Panc1 (cell line): ENCODE data around the gene BCAM. TPM values are rescaled to one million over a fixed set of nuclear protein-coding genes. Genes with fewer than 3 reads are reported as not detected.

Experiments
- ATAC-seq: fragments of 200-7000 bp; cut with Tn5 transposase; 2 replicates; pipeline ENCODE4 v1.9.1; 2020; ENCODE audit warnings: mild to moderate bottlenecking, moderate library complexity
- BruUV-seq: library from RNA; stranded (reverse); fragments of 400-500 nt; replicated peaks from 2 replicates; lab custom pipeline; 2021; lab: Mats Ljungman, UMichigan
- CTCF ChIA-PET: fragments of 300-600 bp; sonication (Branson Sonifier 250); formaldehyde crosslinking; loops from one replicate; lab custom pipeline; 2022; ENCODE audit warnings: antibody characterized with exemption; lab: Charles Lee
- POLR2A ChIA-PET: fragments of 300-600 bp; sonication (Branson Sonifier 250); formaldehyde crosslinking; loops from one replicate; lab custom pipeline; 2022; ENCODE audit warnings: antibody characterized with exemption; lab: Charles Lee
- DNase-seq: peaks from one replicate; pipeline ENCODE4 v3.0.0-alpha.2; 2010; ENCODE audit warnings: low read depth, low spot score
- H3K27ac ChIP-seq: 2 replicates; pipeline ENCODE4 v1.5.1; 2011; ENCODE audit warnings: mild to moderate bottlenecking, low read length, inconsistent platforms
- H3K27me3 ChIP-seq: fragments of 200-500 bp; sonication (Bioruptor generic); 2 replicates; pipeline ENCODE4 v1.6.0; 2014; ENCODE audit warnings: low read length, inconsistent platforms; ENCODE audit not compliant: control insufficient read depth, insufficient read depth
- H3K36me3 ChIP-seq: fragments of 200-500 bp; sonication (Bioruptor generic); 2 replicates; pipeline ENCODE4 v1.5.1; 2014; ENCODE audit warnings: inconsistent platforms, mild to moderate bottlenecking, low read length, moderate library complexity; ENCODE audit not compliant: control insufficient read depth, insufficient read depth
- H3K4me1 ChIP-seq: 2 replicates; pipeline ENCODE4 v1.5.1; 2011; ENCODE audit warnings: inconsistent platforms, mild to moderate bottlenecking, low read length, moderate library complexity; ENCODE audit not compliant: control insufficient read depth, insufficient read depth
- H3K4me3 ChIP-seq, 2 experiments: 2 replicates each; pipeline ENCODE4 v1.5.1; 2011 to 2012; ENCODE audit warnings: low read depth in 2 of 2, low read length in 2 of 2, mild to moderate bottlenecking in 2 of 2, inconsistent platforms in 1 of 2, moderate library complexity in 1 of 2
- H3K9me3 ChIP-seq: fragments of 200-500 bp; sonication (Bioruptor generic); 2 replicates; pipeline ENCODE4 v1.5.1; 2014; ENCODE audit warnings: low read depth, mild to moderate bottlenecking, inconsistent platforms, low read length, moderate library complexity; ENCODE audit not compliant: control insufficient read depth, insufficient read depth
- CTCF ChIP-seq: fragments of 450-650 bp; IDR thresholded peaks from 2 replicates; pipeline ENCODE4 v1.5.1; 2017; ENCODE audit warnings: mild to moderate bottlenecking
- POLR2AphosphoS5 ChIP-seq: IDR thresholded peaks from 2 replicates; pipeline ENCODE4 v1.6.1; 2012; ENCODE audit warnings: mild to moderate bottlenecking, low read depth, low read length, moderate library complexity
- REST ChIP-seq, 2 experiments: IDR thresholded peaks; 2 replicates each; pipeline ENCODE4 v1.6.1; 2011 to 2012; ENCODE audit warnings: low read depth in 2 of 2, control low read depth in 1 of 2, low read length in 1 of 2, mild to moderate bottlenecking in 1 of 2, moderate library complexity in 1 of 2; ENCODE audit not compliant: insufficient read depth in 1 of 2
- SIN3A ChIP-seq: IDR thresholded peaks from 2 replicates; pipeline ENCODE4 v1.6.1; 2012; ENCODE audit warnings: low read depth, mild to moderate bottlenecking, low read length, moderate library complexity, borderline replicate concordance; ENCODE audit not compliant: insufficient read depth
- TCF7L2 ChIP-seq: IDR thresholded peaks from 2 replicates; pipeline ENCODE4 v1.6.1; 2011; ENCODE audit warnings: mild to moderate bottlenecking, low read depth, low read length, inconsistent platforms
- in situ Hi-C: cut with HindIII; loops from 2 replicates; pipeline ENCODE4 v1.10.0; 2016; ENCODE audit warnings: low sequenced_read_pairs, low pct_unique_long_range_greater_than_20kb
- intact Hi-C: fragments of 100-400 bp; cut with micrococcal nuclease; formaldehyde crosslinking; loops from one replicate; pipeline ENCODE4 v1.10.0; 2022; ENCODE audit not compliant: unreplicated experiment
- total RNA-seq: library from RNA; stranded (reverse); gene quantifications from one replicate; pipeline ENCODE4 v1.2.1, GENCODE V29; 2021; ENCODE audit not compliant: unreplicated experiment

BCAM gene
- total RNA-seq, 1 experiment from 2014 or later, result 21.5 TPM

GRCh38 chr19:44765033-44765948 is 43.6 kb upstream of the BCAM start:
- Histone ChIP-seq H3K4me3 (no peak overlapping the region), H3K9me3 (no peaks in the 10 kb centered on the region), H3K27ac (0 out of 2 replicates have a peak overlapping the region, but pooled peaks have one; percentile 17), H3K4me1 (peaks cover 6% of the 10 kb centered on the region), H3K36me3 (no peaks in the 10 kb centered on the region), H3K27me3 (no peaks in the 10 kb centered on the region)
- ChIA-PET CTCF (interaction anchor here (2.3 kb wide), 1 partner anchor 41 kb away, joined by 10 read pairs; no protein-coding TSS in a partner anchor), POLR2A (interaction anchor here (0.5 kb wide), 1 partner anchor 75 kb away, joined by 4 read pairs; no protein-coding TSS in a partner anchor)
- BruUV-seq, result no TSS peak
- in situ Hi-C loops (no loop called here), intact Hi-C loops (no loop called here)
- TF ChIP-seq CTCF, result no peak
- no peak for TF ChIP-seq REST (IDR thresholded peaks at IDR 0.05; ENCODE audit: insufficient read depth in 1 of 2, low read depth in 2 of 2, low read length in 1 of 2)
- TF ChIP-seq POLR2AphosphoS5, result no peak
- TF ChIP-seq SIN3A, result no peak
- no peak for TF ChIP-seq TCF7L2
- DNase-seq (no peak), ATAC-seq (no peak)

- ChIA-PET POLR2A (no interaction called here), CTCF (interaction anchor here (2.3 kb wide), 1 partner anchor 42 kb away, joined by 10 read pairs; no protein-coding TSS in a partner anchor)
- Histone ChIP-seq H3K9me3 (no peaks in the 10 kb centered on the region), H3K27ac (no peak overlapping the region), H3K36me3 (no peaks in the 10 kb centered on the region), H3K4me3 (no peak overlapping the region), H3K27me3 (no peaks in the 10 kb centered on the region), H3K4me1 (peaks cover 6% of the 10 kb centered on the region)
- DNase-seq, result no peak
- in situ Hi-C loops, result no loop called here
- no peak for TF ChIP-seq TCF7L2
- BruUV-seq, result no TSS peak
- intact Hi-C loops, result no loop called here
- no peak for ATAC-seq
These were observed 43.0 kb upstream of the BCAM start for GRCh38 chr19:44765949-44766335.
